ENCODE data around the gene COL11A2. TPM values are rescaled to one million over a fixed set of nuclear protein-coding genes. Genes with fewer than 3 reads are reported as not detected.

COL11A2 gene
- polyA plus RNA-seq, 1 of the 3 experiments (the other 2 are of a cell fraction), result 0.99 TPM

DNA sequence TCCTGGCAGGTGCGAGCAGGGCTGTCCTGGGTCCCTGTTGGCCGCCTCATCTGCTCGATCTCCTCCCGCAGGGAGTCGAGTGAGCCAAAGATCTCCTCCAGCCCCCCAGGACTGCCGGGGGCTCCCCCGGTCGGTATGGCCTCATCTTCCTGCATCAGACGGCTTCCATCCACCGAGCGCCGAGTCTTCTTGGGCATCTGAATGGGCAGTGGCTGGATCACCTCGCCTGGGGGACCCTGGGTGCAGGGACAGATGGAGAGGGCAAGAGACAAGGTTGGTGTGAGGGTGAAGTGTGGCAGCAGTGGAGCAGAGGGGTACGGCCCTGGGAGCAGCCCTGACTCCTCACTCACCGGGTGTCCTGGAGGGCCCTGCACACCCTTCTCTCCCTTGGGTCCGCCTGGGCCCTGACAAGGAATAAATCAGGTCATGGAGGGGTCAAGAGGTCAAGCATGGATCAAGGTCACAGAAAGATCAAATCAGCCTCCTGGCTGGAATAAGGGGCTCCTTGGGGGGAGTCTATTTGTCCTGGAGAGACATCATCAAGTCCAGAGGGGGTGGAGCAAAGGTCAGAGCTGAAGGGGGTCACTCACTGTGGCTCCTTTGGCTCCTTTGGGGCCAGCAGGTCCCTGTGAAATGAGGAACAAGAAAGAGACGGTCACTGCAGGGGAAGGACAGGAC is 26.5 kb downstream of the COL11A2 start:
- H3F3A ChIP-seq (replicated peaks; ENCODE audit: insufficient read depth), result no peaks in the 10 kb centered on the region
- H2AFZ ChIP-seq (ENCODE audit: low read depth), result no peak overlapping the region
- no peak overlapping the region for H3K4me2 ChIP-seq
- H3K79me2 ChIP-seq (ENCODE audit: insufficient read depth), result no peaks in the 10 kb centered on the region
- H3K4me3 ChIP-seq (ENCODE audit: low read depth in 2 of 2, low read length in 1 of 2), result no peak overlapping the region
- H3K9me3 ChIP-seq, result no peaks in the 10 kb centered on the region
- 70% methylated on average over 7 of the region's 17 CpGs for WGBS (ENCODE audit: low lambda C conversion rate)
- no peaks in the 10 kb centered on the region for H3K36me3 ChIP-seq (replicated peaks in 1 of 2; ENCODE audit: control insufficient read depth in 1 of 2, insufficient read depth in 2 of 2, low read length in 1 of 2)
- CTCF ChIA-PET, result interaction anchor here (0.6 to 1.8 kb wide), 2 partner anchors 83 to 1807 kb away, joined by 3 to 10 read pairs; no protein-coding TSS in a partner anchor
- H4K20me1 ChIP-seq (ENCODE audit: insufficient read depth), result no peaks in the 10 kb centered on the region
- POLR2A ChIA-PET, result no interaction called here
- no peak overlapping the region for H3K9ac ChIP-seq
- H3K4me1 ChIP-seq (ENCODE audit: control insufficient read depth in 1 of 2, insufficient read depth in 2 of 2, low read depth in 1 of 2, low read length in 1 of 2), result peaks cover 0 to 7% of the 10 kb centered on the region in 2 experiments; a peak in 1 of 4 replicates
- H3K9me2 ChIP-seq, result no peaks in the 10 kb centered on the region
- no peak overlapping the region for H3K27ac ChIP-seq (ENCODE audit: low read depth in 2 of 2, low read length in 1 of 2)
- H3K27me3 ChIP-seq (ENCODE audit: insufficient read depth), result no peaks in the 10 kb centered on the region
- no peak for DNase-seq
- TF ChIP-seq NRF1 (IDR thresholded peaks at IDR 0.05; ENCODE audit: low read depth, low read length) (no peak), FOXM1 (IDR thresholded peaks at IDR 0.05; ENCODE audit: low read depth) (no peak), RFX5 (IDR thresholded peaks at IDR 0.05; ENCODE audit: low read length) (no peak), EP300 (IDR thresholded peaks at IDR 0.05; ENCODE audit: borderline replicate concordance in 1 of 2, low read depth in 1 of 2, low read length in 1 of 2) (no peak), RCOR1 (IDR thresholded peaks at IDR 0.05; ENCODE audit: low read length) (no peak)
- TF ChIP-seq, protein P1, sequence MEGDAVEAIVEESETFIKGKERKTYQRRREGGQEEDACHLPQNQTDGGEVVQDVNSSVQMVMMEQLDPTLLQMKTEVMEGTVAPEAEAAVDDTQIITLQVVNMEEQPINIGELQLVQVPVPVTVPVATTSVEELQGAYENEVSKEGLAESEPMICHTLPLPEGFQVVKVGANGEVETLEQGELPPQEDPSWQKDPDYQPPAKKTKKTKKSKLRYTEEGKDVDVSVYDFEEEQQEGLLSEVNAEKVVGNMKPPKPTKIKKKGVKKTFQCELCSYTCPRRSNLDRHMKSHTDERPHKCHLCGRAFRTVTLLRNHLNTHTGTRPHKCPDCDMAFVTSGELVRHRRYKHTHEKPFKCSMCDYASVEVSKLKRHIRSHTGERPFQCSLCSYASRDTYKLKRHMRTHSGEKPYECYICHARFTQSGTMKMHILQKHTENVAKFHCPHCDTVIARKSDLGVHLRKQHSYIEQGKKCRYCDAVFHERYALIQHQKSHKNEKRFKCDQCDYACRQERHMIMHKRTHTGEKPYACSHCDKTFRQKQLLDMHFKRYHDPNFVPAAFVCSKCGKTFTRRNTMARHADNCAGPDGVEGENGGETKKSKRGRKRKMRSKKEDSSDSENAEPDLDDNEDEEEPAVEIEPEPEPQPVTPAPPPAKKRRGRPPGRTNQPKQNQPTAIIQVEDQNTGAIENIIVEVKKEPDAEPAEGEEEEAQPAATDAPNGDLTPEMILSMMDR (IDR thresholded peaks at IDR 0.05), result no peak
- TF ChIP-seq, protein P2, sequence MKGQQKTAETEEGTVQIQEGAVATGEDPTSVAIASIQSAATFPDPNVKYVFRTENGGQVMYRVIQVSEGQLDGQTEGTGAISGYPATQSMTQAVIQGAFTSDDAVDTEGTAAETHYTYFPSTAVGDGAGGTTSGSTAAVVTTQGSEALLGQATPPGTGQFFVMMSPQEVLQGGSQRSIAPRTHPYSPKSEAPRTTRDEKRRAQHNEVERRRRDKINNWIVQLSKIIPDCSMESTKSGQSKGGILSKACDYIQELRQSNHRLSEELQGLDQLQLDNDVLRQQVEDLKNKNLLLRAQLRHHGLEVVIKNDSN (IDR thresholded peaks at IDR 0.05; ENCODE audit: borderline replicate concordance, low read depth), result no peak
- TF ChIP-seq, protein P3, sequence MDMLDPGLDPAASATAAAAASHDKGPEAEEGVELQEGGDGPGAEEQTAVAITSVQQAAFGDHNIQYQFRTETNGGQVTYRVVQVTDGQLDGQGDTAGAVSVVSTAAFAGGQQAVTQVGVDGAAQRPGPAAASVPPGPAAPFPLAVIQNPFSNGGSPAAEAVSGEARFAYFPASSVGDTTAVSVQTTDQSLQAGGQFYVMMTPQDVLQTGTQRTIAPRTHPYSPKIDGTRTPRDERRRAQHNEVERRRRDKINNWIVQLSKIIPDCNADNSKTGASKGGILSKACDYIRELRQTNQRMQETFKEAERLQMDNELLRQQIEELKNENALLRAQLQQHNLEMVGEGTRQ (IDR thresholded peaks at IDR 0.05; ENCODE audit: borderline replicate concordance, low read depth, low read length), result no peak

DNA sequence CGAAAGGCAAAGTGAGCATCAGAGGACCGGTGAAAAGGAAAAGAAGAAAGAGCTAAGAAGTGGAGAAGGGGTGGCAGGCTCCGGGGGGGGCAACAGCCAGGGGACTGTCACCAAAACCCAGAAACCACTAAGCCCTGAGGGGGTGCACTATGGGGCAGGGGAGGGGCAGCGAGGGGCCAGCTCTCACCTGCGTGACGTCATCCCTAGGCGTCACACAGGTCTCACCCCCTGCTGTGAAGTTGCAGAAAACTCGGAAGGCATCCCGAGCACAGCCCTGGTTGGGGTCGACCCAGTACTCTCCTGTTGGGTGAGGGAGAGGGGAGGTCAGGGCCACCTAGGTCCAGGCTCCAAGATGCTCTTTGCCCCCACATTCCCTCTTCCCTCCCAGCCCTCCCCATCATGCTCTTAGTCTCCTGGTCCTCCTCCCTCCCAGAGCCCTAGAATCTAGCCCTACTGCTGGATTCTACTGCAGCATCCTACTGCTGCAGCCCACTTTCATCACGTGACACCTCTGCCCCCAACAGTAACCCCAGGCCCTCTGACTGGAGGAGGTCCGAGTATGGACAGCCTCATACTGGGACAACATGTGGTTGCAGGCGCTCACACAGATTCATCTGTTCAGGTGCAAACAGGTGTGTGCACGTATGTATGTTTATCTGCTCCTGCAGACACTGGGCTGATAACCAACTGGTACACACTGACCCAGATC is 27.4 kb downstream of the COL11A2 start:
- no peaks in the 10 kb centered on the region for H3K9me3 ChIP-seq
- CTCF ChIA-PET, result interaction anchor here (1.1 to 4.1 kb wide), 4 partner anchors 9 to 84 kb away, joined by 3 to 34 read pairs (median 6); no protein-coding TSS in a partner anchor

More for the DNA sequence above, 27.4 kb downstream of the COL11A2 start:
- no peak overlapping the region for H3K4me3 ChIP-seq (ENCODE audit: low read depth in 2 of 2, low read length in 1 of 2)
- no peaks in the 10 kb centered on the region for H3K36me3 ChIP-seq (replicated peaks in 1 of 2; ENCODE audit: control insufficient read depth in 1 of 2, insufficient read depth in 2 of 2, low read length in 1 of 2)
- DNase-seq, result no peak
- H3F3A ChIP-seq (replicated peaks; ENCODE audit: insufficient read depth), result no peaks in the 10 kb centered on the region
- no peak overlapping the region for H3K4me2 ChIP-seq
- no peak overlapping the region for H3K27ac ChIP-seq (ENCODE audit: low read depth in 2 of 2, low read length in 1 of 2)
- no peaks in the 10 kb centered on the region for H3K79me2 ChIP-seq (ENCODE audit: insufficient read depth)
- peaks cover 0 to 7% of the 10 kb centered on the region in 2 experiments; a peak in 1 of 4 replicates for H3K4me1 ChIP-seq (ENCODE audit: control insufficient read depth in 1 of 2, insufficient read depth in 2 of 2, low read depth in 1 of 2, low read length in 1 of 2)
- no peaks in the 10 kb centered on the region for H3K9me2 ChIP-seq
- H3K27me3 ChIP-seq (ENCODE audit: insufficient read depth), result no peaks in the 10 kb centered on the region
- POLR2A ChIA-PET, result no interaction called here
- WGBS (ENCODE audit: low lambda C conversion rate), result 44% methylated on average over 9 of the region's 14 CpGs
- H4K20me1 ChIP-seq (ENCODE audit: insufficient read depth), result no peaks in the 10 kb centered on the region
- H3K9ac ChIP-seq, result no peak overlapping the region
- TF ChIP-seq TCF12 (IDR thresholded peaks at IDR 0.05) (no peak), TEAD4 (IDR thresholded peaks at IDR 0.05; ENCODE audit: borderline replicate concordance, insufficient read depth) (no peak)
- TF ChIP-seq, protein P4, sequence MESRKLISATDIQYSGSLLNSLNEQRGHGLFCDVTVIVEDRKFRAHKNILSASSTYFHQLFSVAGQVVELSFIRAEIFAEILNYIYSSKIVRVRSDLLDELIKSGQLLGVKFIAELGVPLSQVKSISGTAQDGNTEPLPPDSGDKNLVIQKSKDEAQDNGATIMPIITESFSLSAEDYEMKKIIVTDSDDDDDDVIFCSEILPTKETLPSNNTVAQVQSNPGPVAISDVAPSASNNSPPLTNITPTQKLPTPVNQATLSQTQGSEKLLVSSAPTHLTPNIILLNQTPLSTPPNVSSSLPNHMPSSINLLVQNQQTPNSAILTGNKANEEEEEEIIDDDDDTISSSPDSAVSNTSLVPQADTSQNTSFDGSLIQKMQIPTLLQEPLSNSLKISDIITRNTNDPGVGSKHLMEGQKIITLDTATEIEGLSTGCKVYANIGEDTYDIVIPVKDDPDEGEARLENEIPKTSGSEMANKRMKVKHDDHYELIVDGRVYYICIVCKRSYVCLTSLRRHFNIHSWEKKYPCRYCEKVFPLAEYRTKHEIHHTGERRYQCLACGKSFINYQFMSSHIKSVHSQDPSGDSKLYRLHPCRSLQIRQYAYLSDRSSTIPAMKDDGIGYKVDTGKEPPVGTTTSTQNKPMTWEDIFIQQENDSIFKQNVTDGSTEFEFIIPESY (IDR thresholded peaks at IDR 0.05; ENCODE audit: borderline replicate concordance, low read depth), result no peak
- no peak overlapping the region for H2AFZ ChIP-seq (ENCODE audit: low read depth)

Data from SK-N-SH (cell line).